ENCODE measurements around the gene APBA3. TPM values are rescaled to one million over a fixed set of nuclear protein-coding genes. Genes with fewer than 3 reads are reported as not detected.

The APBA3 gene
- total RNA-seq, 3 donors from 2014 or later (not counting 1 experiment from before 2014, with no cell fraction given), result 39.9 to 53.6 (median 43.8) TPM

GRCh38 chr19:3785938-3786824 is 24.7 kb upstream of the APBA3 start, which contains the start of gene MATK:
MATK (minus strand) TSS chr19:3786381; CDS start chr19:3785135, 1,246 bp downstream.
- H3K4me3 Mint-ChIP-seq, result peak within 1 kb of the TSS; percentile 90
- intact Hi-C loops (cut with micrococcal nuclease), result loop anchor here (2.0 to 10.0 kb wide), 2 partner anchors 13 to 199 kb away; partner anchors contain the start of gene EEF2
- peaks cover 32% of the 10 kb centered on the region for H3K36me3 ChIP-seq (ENCODE audit: control insufficient read depth, insufficient read depth, low read length)
- peak within 1 kb of the TSS; percentile 83 to 93 for H3K27ac Mint-ChIP-seq
- H3K9me3 Mint-ChIP-seq, result peaks cover 3 to 5% of the 10 kb centered on the region in 2 donors
- 1% methylated on average over 100 of the region's 101 CpGs for WGBS (ENCODE audit: insufficient coverage)
- H3K4me1 ChIP-seq (ENCODE audit: control insufficient read depth, insufficient read depth, low read length), result peaks cover 77% of the 10 kb centered on the region
- H3K27me3 ChIP-seq (ENCODE audit: control insufficient read depth, insufficient read depth, low read length), result no peaks in the 10 kb centered on the region
- H3K4me3 ChIP-seq (ENCODE audit: low read length), result peak within 1 kb of the TSS; percentile 90
- DNase-seq (peak; percentile 56 to 58), ATAC-seq (peak; percentile 29 to 39 (median 33))
- peaks cover 20% of the 10 kb centered on the region for H3K9me3 ChIP-seq (ENCODE audit: control insufficient read depth, insufficient read depth, low read length)
- no peaks in the 10 kb centered on the region for H3K27me3 Mint-ChIP-seq (ENCODE audit: low read depth in 2 of 2)
- no peak for TF ChIP-seq CTCF (IDR thresholded peaks at IDR 0.05)
- H3K36me3 Mint-ChIP-seq, result peaks cover 8% of the 10 kb centered on the region
- H3K4me1 Mint-ChIP-seq, result peaks cover 39 to 61% of the 10 kb centered on the region in 2 donors
- H3K27ac ChIP-seq (ENCODE audit: low read length), result peak within 1 kb of the TSS; percentile 73

GRCh38 chr19:3785451-3785937 is 24.0 kb upstream of the APBA3 start:
- peak overlapping the region; percentile 90 for H3K4me3 ChIP-seq (ENCODE audit: low read length)
- Mint-ChIP-seq H3K9me3 (peaks cover 3 to 5% of the 10 kb centered on the region in 2 donors), H3K27me3 (ENCODE audit: low read depth in 2 of 2) (no peaks in the 10 kb centered on the region), H3K4me3 (peak overlapping the region; percentile 90), H3K27ac (peak overlapping the region; percentile 83 to 93), H3K36me3 (peaks cover 8% of the 10 kb centered on the region), H3K4me1 (peaks cover 34 to 60% of the 10 kb centered on the region in 2 donors)
- intact Hi-C loops (cut with micrococcal nuclease), result loop anchor here (2.0 to 10.0 kb wide), 2 partner anchors 13 to 199 kb away; partner anchors contain the start of gene EEF2
- H3K27me3 ChIP-seq (ENCODE audit: control insufficient read depth, insufficient read depth, low read length), result no peaks in the 10 kb centered on the region
- H3K9me3 ChIP-seq (ENCODE audit: control insufficient read depth, insufficient read depth, low read length), result peaks cover 20% of the 10 kb centered on the region
- peaks cover 77% of the 10 kb centered on the region for H3K4me1 ChIP-seq (ENCODE audit: control insufficient read depth, insufficient read depth, low read length)
- DNase-seq (no peak), ATAC-seq (peak in 1 of 3 donors; percentile 3)
- H3K36me3 ChIP-seq (ENCODE audit: control insufficient read depth, insufficient read depth, low read length), result peaks cover 35% of the 10 kb centered on the region
- peak overlapping the region; percentile 73 for H3K27ac ChIP-seq (ENCODE audit: low read length)
- WGBS (ENCODE audit: insufficient coverage), result under 1% methylated on average over 44 of the region's 47 CpGs
- no peak for TF ChIP-seq CTCF (IDR thresholded peaks at IDR 0.05)

- ATAC-seq (no peak), DNase-seq (peak in 1 of 2 donors; percentile 20)
- peaks cover 28 to 53% of the 10 kb centered on the region in 2 donors for H3K4me1 Mint-ChIP-seq
- intact Hi-C loops (cut with micrococcal nuclease), result loop anchor here (2.0 to 10.0 kb wide), 2 partner anchors 14 to 200 kb away; partner anchors contain the start of gene EEF2
- H3K4me3 Mint-ChIP-seq, result peak overlapping the region; percentile 90
- Histone ChIP-seq H3K36me3 (ENCODE audit: control insufficient read depth, insufficient read depth, low read length) (peaks cover 35% of the 10 kb centered on the region), H3K9me3 (ENCODE audit: control insufficient read depth, insufficient read depth, low read length) (peaks cover 20% of the 10 kb centered on the region), H3K27ac (ENCODE audit: low read length) (peak overlapping the region; percentile 73), H3K27me3 (ENCODE audit: control insufficient read depth, insufficient read depth, low read length) (no peaks in the 10 kb centered on the region), H3K4me1 (ENCODE audit: control insufficient read depth, insufficient read depth, low read length) (peaks cover 70% of the 10 kb centered on the region), H3K4me3 (ENCODE audit: low read length) (peak overlapping the region; percentile 90)
- peaks cover 8% of the 10 kb centered on the region for H3K36me3 Mint-ChIP-seq
- TF ChIP-seq CTCF (IDR thresholded peaks at IDR 0.05), result no peak
- WGBS (ENCODE audit: insufficient coverage), result 21% methylated on average over 23 of the region's 25 CpGs
- peaks cover 3 to 5% of the 10 kb centered on the region in 2 donors for H3K9me3 Mint-ChIP-seq
- no peaks in the 10 kb centered on the region for H3K27me3 Mint-ChIP-seq (ENCODE audit: low read depth in 2 of 2)
- peak overlapping the region; percentile 83 to 93 for H3K27ac Mint-ChIP-seq
Observed at GRCh38 chr19:3784607-3785450, 23.3 kb upstream of the APBA3 start.

All from natural killer cell (primary cell).